ENCODE measurements around the gene AP5B1.

DNA sequence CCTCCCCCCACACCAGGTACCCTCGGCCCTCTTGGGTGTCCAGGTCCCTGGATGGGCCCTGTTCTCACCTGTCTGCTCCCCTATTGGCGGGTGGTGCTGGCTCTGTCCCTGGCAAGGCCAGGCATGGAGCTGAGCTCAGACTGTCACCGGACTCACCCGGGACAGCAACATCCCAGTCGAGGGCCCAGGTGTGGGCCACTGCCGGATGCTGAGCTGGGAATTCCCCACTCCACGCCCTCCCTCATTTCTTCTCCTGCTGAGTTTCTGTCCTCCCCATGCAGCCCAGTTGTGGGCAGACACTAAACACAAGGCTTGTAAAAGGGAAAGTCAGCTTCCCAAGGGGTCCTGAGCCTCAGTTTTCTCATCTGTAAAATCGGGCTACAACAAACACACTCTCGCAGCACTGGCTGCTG, 2.0 kb upstream of the AP5B1 start:
- TF ChIP-seq, protein P1, sequence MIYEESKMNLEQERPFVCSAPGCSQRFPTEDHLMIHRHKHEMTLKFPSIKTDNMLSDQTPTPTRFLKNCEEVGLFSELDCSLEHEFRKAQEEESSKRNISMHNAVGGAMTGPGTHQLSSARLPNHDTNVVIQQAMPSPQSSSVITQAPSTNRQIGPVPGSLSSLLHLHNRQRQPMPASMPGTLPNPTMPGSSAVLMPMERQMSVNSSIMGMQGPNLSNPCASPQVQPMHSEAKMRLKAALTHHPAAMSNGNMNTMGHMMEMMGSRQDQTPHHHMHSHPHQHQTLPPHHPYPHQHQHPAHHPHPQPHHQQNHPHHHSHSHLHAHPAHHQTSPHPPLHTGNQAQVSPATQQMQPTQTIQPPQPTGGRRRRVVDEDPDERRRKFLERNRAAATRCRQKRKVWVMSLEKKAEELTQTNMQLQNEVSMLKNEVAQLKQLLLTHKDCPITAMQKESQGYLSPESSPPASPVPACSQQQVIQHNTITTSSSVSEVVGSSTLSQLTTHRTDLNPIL (CRISPR knock-in tag; IDR thresholded peaks at IDR 0.05; ENCODE audit: low read depth): no peak
- TF ChIP-seq, protein P2, sequence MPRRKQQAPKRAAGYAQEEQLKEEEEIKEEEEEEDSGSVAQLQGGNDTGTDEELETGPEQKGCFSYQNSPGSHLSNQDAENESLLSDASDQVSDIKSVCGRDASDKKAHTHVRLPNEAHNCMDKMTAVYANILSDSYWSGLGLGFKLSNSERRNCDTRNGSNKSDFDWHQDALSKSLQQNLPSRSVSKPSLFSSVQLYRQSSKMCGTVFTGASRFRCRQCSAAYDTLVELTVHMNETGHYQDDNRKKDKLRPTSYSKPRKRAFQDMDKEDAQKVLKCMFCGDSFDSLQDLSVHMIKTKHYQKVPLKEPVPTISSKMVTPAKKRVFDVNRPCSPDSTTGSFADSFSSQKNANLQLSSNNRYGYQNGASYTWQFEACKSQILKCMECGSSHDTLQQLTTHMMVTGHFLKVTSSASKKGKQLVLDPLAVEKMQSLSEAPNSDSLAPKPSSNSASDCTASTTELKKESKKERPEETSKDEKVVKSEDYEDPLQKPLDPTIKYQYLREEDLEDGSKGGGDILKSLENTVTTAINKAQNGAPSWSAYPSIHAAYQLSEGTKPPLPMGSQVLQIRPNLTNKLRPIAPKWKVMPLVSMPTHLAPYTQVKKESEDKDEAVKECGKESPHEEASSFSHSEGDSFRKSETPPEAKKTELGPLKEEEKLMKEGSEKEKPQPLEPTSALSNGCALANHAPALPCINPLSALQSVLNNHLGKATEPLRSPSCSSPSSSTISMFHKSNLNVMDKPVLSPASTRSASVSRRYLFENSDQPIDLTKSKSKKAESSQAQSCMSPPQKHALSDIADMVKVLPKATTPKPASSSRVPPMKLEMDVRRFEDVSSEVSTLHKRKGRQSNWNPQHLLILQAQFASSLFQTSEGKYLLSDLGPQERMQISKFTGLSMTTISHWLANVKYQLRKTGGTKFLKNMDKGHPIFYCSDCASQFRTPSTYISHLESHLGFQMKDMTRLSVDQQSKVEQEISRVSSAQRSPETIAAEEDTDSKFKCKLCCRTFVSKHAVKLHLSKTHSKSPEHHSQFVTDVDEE (CRISPR knock-in tag; IDR thresholded peaks at IDR 0.05): no peak
- TF ChIP-seq SNAI2 (CRISPR knock-in tag; IDR thresholded peaks at IDR 0.05): no peak
- no peak for TF ChIP-seq ZNF565 (CRISPR knock-in tag; conservative IDR thresholded peaks at IDR 0.05; ENCODE audit: low read depth)
- no peak for TF ChIP-seq ARNTL (CRISPR knock-in tag; IDR thresholded peaks at IDR 0.05; ENCODE audit: borderline replicate concordance, low read depth)
- TF ChIP-seq RARB (CRISPR knock-in tag; IDR thresholded peaks at IDR 0.05): no peak
- no peak for TF ChIP-seq GLIS3 (CRISPR knock-in tag; IDR thresholded peaks at IDR 0.05)
- TF ChIP-seq OSR1 (CRISPR knock-in tag; IDR thresholded peaks at IDR 0.05): no peak
- TF ChIP-seq PPARA (CRISPR knock-in tag; IDR thresholded peaks at IDR 0.05; ENCODE audit: borderline replicate concordance): no peak
- no peak for TF ChIP-seq BACH2 (CRISPR knock-in tag; IDR thresholded peaks at IDR 0.05; ENCODE audit: borderline replicate concordance)
- no peak for TF ChIP-seq ISL1 (CRISPR knock-in tag; IDR thresholded peaks at IDR 0.05)
